Panc1 (cell line): ENCODE results near the gene HORMAD2. TPM values are rescaled to one million over a fixed set of nuclear protein-coding genes. Genes with fewer than 3 reads are reported as not detected.

Experiments used
- ATAC-seq: fragments of 200-7000 bp; cut with Tn5 transposase; 2 replicates; pipeline ENCODE4 v1.9.1; 2020; ENCODE audit warnings: mild to moderate bottlenecking, moderate library complexity
- BruUV-seq: library from RNA; stranded (reverse); fragments of 400-500 nt; replicated peaks from 2 replicates; lab custom pipeline; 2021; lab: Mats Ljungman, UMichigan
- CTCF ChIA-PET: fragments of 300-600 bp; sonication (Branson Sonifier 250); formaldehyde crosslinking; loops from one replicate; lab custom pipeline; 2022; ENCODE audit warnings: antibody characterized with exemption; lab: Charles Lee
- POLR2A ChIA-PET: fragments of 300-600 bp; sonication (Branson Sonifier 250); formaldehyde crosslinking; loops from one replicate; lab custom pipeline; 2022; ENCODE audit warnings: antibody characterized with exemption; lab: Charles Lee
- DNase-seq: peaks from one replicate; pipeline ENCODE4 v3.0.0-alpha.2; 2010; ENCODE audit warnings: low read depth, low spot score
- H3K27ac ChIP-seq: 2 replicates; pipeline ENCODE4 v1.5.1; 2011; ENCODE audit warnings: mild to moderate bottlenecking, low read length, inconsistent platforms
- H3K27me3 ChIP-seq: fragments of 200-500 bp; sonication (Bioruptor generic); 2 replicates; pipeline ENCODE4 v1.6.0; 2014; ENCODE audit warnings: low read length, inconsistent platforms; ENCODE audit not compliant: control insufficient read depth, insufficient read depth
- H3K36me3 ChIP-seq: fragments of 200-500 bp; sonication (Bioruptor generic); 2 replicates; pipeline ENCODE4 v1.5.1; 2014; ENCODE audit warnings: inconsistent platforms, mild to moderate bottlenecking, low read length, moderate library complexity; ENCODE audit not compliant: control insufficient read depth, insufficient read depth
- H3K4me1 ChIP-seq: 2 replicates; pipeline ENCODE4 v1.5.1; 2011; ENCODE audit warnings: inconsistent platforms, mild to moderate bottlenecking, low read length, moderate library complexity; ENCODE audit not compliant: control insufficient read depth, insufficient read depth
- H3K4me3 ChIP-seq, 2 experiments: 2 replicates each; pipeline ENCODE4 v1.5.1; 2011 to 2012; ENCODE audit warnings: low read depth in 2 of 2, low read length in 2 of 2, mild to moderate bottlenecking in 2 of 2, inconsistent platforms in 1 of 2, moderate library complexity in 1 of 2
- H3K9me3 ChIP-seq: fragments of 200-500 bp; sonication (Bioruptor generic); 2 replicates; pipeline ENCODE4 v1.5.1; 2014; ENCODE audit warnings: low read depth, mild to moderate bottlenecking, inconsistent platforms, low read length, moderate library complexity; ENCODE audit not compliant: control insufficient read depth, insufficient read depth
- CTCF ChIP-seq: fragments of 450-650 bp; IDR thresholded peaks from 2 replicates; pipeline ENCODE4 v1.5.1; 2017; ENCODE audit warnings: mild to moderate bottlenecking
- POLR2AphosphoS5 ChIP-seq: IDR thresholded peaks from 2 replicates; pipeline ENCODE4 v1.6.1; 2012; ENCODE audit warnings: mild to moderate bottlenecking, low read depth, low read length, moderate library complexity
- REST ChIP-seq, 2 experiments: IDR thresholded peaks; 2 replicates each; pipeline ENCODE4 v1.6.1; 2011 to 2012; ENCODE audit warnings: low read depth in 2 of 2, control low read depth in 1 of 2, low read length in 1 of 2, mild to moderate bottlenecking in 1 of 2, moderate library complexity in 1 of 2; ENCODE audit not compliant: insufficient read depth in 1 of 2
- SIN3A ChIP-seq: IDR thresholded peaks from 2 replicates; pipeline ENCODE4 v1.6.1; 2012; ENCODE audit warnings: low read depth, mild to moderate bottlenecking, low read length, moderate library complexity, borderline replicate concordance; ENCODE audit not compliant: insufficient read depth
- TCF7L2 ChIP-seq: IDR thresholded peaks from 2 replicates; pipeline ENCODE4 v1.6.1; 2011; ENCODE audit warnings: mild to moderate bottlenecking, low read depth, low read length, inconsistent platforms
- in situ Hi-C: cut with HindIII; loops from 2 replicates; pipeline ENCODE4 v1.10.0; 2016; ENCODE audit warnings: low sequenced_read_pairs, low pct_unique_long_range_greater_than_20kb
- intact Hi-C: fragments of 100-400 bp; cut with micrococcal nuclease; formaldehyde crosslinking; loops from one replicate; pipeline ENCODE4 v1.10.0; 2022; ENCODE audit not compliant: unreplicated experiment
- total RNA-seq: library from RNA; stranded (reverse); gene quantifications from one replicate; pipeline ENCODE4 v1.2.1, GENCODE V29; 2021; ENCODE audit not compliant: unreplicated experiment

The HORMAD2 gene
- total RNA-seq, 1 experiment from 2014 or later = not detected

GRCh38 chr22:30045901-30046715 lies 34.2 kb upstream of the HORMAD2 start:
- CTCF ChIA-PET = no interaction called here
- intact Hi-C loops (no loop called here), in situ Hi-C loops (no loop called here)
- Histone ChIP-seq H3K36me3 (no peaks in the 10 kb centered on the region), H3K27me3 (no peaks in the 10 kb centered on the region), H3K27ac (no peak overlapping the region), H3K9me3 (no peaks in the 10 kb centered on the region), H3K4me1 (peaks cover 3% of the 10 kb centered on the region; the same call in 1 of the 2 replicates), H3K4me3 (no peak overlapping the region)
- DNase-seq (no peak), ATAC-seq (no peak)
- POLR2A ChIA-PET = interaction anchor here (0.6 kb wide), 1 partner anchor 18 kb away, joined by 4 read pairs; no protein-coding TSS in a partner anchor
- no peak for TF ChIP-seq REST (IDR thresholded peaks at IDR 0.05; ENCODE audit: insufficient read depth in 1 of 2, low read depth in 2 of 2, low read length in 1 of 2)
- no peak for TF ChIP-seq SIN3A
- no peak for TF ChIP-seq CTCF
- no peak for TF ChIP-seq POLR2AphosphoS5
- TF ChIP-seq TCF7L2 = no peak
- no TSS peak for BruUV-seq

DNA sequence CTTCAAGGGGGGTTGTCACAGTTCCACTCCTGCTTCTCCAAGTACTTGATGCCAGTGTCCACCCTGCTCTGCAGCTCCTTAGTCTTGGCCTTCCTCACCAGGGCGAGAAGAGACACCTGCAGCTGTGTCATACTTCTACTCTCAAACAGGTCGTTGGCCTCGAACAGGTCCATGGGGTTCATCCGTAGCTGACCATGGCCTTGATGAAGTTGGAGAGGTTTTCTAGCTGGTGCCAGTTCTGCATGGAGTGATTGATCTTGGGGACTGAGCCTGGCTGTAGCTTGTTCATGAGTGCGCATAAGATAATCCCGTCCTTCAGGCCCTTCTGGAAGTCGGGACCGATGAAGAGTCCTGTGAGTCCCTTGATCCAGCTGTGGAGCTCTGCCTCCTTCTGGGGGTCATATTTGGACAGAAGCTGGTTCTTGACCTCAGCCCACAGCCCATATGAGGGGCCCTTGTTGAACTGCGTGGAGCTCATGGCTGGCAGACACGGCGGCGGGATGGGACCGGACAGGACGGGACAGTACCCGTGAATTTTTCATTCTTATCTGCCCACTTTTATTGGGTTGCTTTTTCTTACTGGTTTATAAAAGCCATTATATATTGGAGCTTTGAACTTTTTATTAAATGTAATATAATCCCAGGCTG lies 33.4 kb upstream of the HORMAD2 start:
- no peak for TF ChIP-seq CTCF
- no peak for TF ChIP-seq SIN3A
- TF ChIP-seq REST (IDR thresholded peaks at IDR 0.05; ENCODE audit: insufficient read depth in 1 of 2, low read depth in 2 of 2, low read length in 1 of 2) = no peak
- no peak for TF ChIP-seq TCF7L2
- no peak for TF ChIP-seq POLR2AphosphoS5
- no peaks in the 10 kb centered on the region for H3K36me3 ChIP-seq
- H3K27me3 ChIP-seq = no peaks in the 10 kb centered on the region
- in situ Hi-C loops (no loop called here), intact Hi-C loops (no loop called here)
- no peak overlapping the region for H3K4me3 ChIP-seq
- H3K4me1 ChIP-seq = peaks cover 3% of the 10 kb centered on the region; the same call in 1 of the 2 replicates
- ATAC-seq = no peak
- CTCF ChIA-PET = interaction anchor here (0.6 to 1.0 kb wide), 2 partner anchors 149 to 209 kb away, joined by 5 to 8 read pairs; no protein-coding TSS in a partner anchor
- BruUV-seq = no TSS peak
- no peak for DNase-seq
- no peaks in the 10 kb centered on the region for H3K9me3 ChIP-seq
- no peak overlapping the region for H3K27ac ChIP-seq
- POLR2A ChIA-PET = interaction anchor here (0.6 kb wide), 1 partner anchor 19 kb away, joined by 4 read pairs; no protein-coding TSS in a partner anchor
